ENCODE measurements around the gene SLIT3.
"Not testable (repeated sequence)": the region's sequence is repeated elsewhere in the genome, so short reads cannot be mapped to it uniquely, and the experiment has no call there.

Gene SLIT3

GRCh38 chr5:168654211-168654721 lies 646.7 kb downstream of the SLIT3 start:
- DNase-seq = no peak

- DNase-seq = no peak
These were observed 647.3 kb downstream of the SLIT3 start for GRCh38 chr5:168653626-168654025.

- DNase-seq = no peak
These were observed 649.3 kb downstream of the SLIT3 start for GRCh38 chr5:168651648-168652047.

- no peak for DNase-seq
These were observed 651.6 kb downstream of the SLIT3 start for GRCh38 chr5:168649306-168649705.

- no peak for DNase-seq
These were observed 652.4 kb downstream of the SLIT3 start for GRCh38 chr5:168648576-168648975.

- DNase-seq = no peak
These were observed 652.9 kb downstream of the SLIT3 start for GRCh38 chr5:168648016-168648415.

GRCh38 chr5:168647083-168647482 lies 653.9 kb downstream of the SLIT3 start:
- DNase-seq = no peak

GRCh38 chr5:168646335-168646734 lies 654.6 kb downstream of the SLIT3 start:
- DNase-seq = no peak

- no peak for DNase-seq
These were observed 655.7 kb downstream of the SLIT3 start for GRCh38 chr5:168645195-168645594.

GRCh38 chr5:168642019-168642418 lies 658.9 kb downstream of the SLIT3 start:
- no peak for DNase-seq

- not testable (repeated sequence) for DNase-seq
These were observed 662.1 kb downstream of the SLIT3 start for GRCh38 chr5:168638846-168639245.

- DNase-seq = no peak
These were observed 663.1 kb downstream of the SLIT3 start for GRCh38 chr5:168637793-168638192.

- no peak for DNase-seq
These were observed 663.7 kb downstream of the SLIT3 start for GRCh38 chr5:168637281-168637680.

- not testable (repeated sequence) for DNase-seq
These were observed 670.0 kb downstream of the SLIT3 start for GRCh38 chr5:168630958-168631357.

GRCh38 chr5:168624850-168625364 lies 676.0 kb downstream of the SLIT3 start:
- DNase-seq = no peak

GRCh38 chr5:168620807-168621206 lies 680.1 kb downstream of the SLIT3 start:
- no peak for DNase-seq

- no peak for DNase-seq
These were observed 686.3 kb downstream of the SLIT3 start for GRCh38 chr5:168614661-168615060.

- no peak for DNase-seq
These were observed 686.9 kb downstream of the SLIT3 start for GRCh38 chr5:168613996-168614395.

GRCh38 chr5:168613396-168613795 lies 687.5 kb downstream of the SLIT3 start:
- DNase-seq = no peak

- DNase-seq = no peak
These were observed 687.9 kb downstream of the SLIT3 start for GRCh38 chr5:168612996-168613395.

GRCh38 chr5:168612123-168612522 lies 688.8 kb downstream of the SLIT3 start:
- DNase-seq = no peak
